Measurements from ENCODE around the gene TRPC4AP.
"Not testable (repeated sequence)": the region's sequence is repeated elsewhere in the genome, so short reads cannot be mapped to it uniquely, and the experiment has no call there.

The TRPC4AP gene

DNA sequence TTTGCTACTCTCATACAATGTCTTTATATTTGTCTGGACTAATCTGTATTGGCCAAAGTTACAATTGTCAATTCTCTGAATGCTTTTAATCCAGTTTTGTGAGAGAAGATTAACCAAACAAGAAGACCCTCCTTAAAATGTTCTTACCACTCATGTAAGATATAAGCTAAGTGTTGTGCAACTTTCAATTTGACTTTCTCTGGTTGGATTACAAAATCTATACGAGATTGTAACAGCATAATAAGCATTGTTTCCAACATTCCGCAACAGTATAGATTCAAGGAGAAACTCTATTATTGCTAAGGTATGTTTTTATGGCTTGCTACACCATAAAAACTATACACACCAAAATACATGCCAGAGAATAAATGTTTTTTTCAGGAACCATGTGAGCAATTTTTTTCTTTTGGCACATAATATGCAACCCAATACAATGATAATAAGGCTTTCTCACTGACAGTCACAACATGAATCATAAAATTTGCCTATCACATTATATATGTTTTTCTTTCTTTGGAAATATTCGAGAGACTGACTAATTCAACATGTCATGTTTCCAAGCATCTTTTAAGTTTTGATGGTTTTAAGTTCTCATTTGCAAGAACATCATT, 12.2 kb upstream of the TRPC4AP start:
- no peak for DNase-seq

DNA sequence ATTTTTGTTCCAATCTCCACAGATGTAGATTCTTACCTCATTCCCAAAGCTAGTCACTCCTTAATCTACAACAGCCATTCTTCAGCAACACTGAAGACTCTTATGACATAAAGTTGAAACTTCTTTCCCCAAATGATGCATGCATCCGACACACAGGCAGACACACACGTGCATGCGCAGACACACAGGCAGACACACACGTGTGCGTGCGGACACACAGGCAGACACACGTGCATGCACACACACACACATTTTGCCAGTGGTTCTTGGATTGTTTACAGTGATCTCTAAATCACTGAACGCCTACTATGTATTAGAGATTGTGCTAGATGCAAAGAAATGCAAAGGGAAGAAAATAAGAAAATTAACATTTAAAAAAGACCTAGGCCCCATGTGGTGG, 9.0 kb upstream of the TRPC4AP start:
- no peak for DNase-seq

DNA sequence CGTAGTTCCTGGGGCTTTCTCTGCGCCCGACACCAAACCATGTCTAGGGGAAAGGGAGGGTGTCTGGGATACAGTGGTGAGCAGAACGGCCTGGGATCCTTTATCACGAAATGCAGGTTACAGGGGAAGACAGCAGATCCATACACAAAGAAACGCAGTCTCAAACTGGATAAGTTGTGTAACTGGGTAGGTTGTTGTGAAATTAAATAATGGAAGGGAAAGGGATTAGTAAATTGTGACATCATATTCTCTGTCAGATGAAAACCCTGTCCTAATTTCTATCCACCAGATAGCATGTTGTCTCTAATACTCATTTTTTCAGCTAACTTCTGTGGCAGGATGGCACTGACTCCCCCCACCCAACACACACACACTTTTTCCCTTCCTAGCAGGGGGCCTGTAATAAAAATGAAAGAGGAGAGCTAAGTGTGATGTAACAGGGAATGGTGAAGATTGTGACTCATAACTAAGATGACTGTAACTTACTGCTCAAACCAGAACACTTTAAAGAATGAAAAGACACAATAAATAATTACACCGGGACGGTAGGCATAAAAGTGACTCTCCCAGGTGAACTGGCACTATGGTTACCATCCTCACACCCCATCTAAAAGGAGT, 769 bp upstream of the TRPC4AP start:
- no peak for DNase-seq

DNA sequence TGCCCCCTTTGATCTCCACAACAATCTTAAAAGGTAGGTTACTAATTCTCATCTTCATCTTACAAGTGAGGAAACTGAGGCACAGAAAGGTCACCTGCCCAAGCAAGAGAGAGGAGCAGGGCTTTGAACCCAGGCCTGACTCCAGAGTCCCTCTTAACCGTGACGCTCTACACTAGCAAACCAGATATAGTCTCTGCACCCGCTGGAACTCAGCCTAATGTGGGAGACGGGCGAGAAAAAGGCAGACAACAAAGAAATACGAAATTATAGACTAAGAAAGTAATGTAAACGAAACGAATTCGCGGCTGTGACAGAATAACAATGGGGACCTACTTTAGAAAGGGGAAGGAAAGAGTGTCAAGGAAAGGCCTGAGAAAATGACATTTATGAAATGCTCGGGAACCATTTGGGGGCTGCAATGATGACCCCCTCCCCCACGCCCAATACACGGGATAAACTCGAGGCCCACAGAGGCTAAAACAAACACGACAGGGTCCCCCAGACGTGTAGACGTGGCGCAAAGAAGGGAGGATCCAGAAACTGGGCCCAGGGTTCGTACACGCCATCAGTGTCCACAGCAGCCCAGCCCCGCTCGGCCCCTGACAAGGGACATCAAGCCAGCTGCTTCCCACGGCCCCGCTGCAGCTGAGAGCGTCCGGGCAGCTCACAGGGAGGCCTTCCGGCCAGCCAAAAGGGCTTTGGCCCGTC, 637 bp downstream of the TRPC4AP start:
- DNase-seq = no peak

DNA sequence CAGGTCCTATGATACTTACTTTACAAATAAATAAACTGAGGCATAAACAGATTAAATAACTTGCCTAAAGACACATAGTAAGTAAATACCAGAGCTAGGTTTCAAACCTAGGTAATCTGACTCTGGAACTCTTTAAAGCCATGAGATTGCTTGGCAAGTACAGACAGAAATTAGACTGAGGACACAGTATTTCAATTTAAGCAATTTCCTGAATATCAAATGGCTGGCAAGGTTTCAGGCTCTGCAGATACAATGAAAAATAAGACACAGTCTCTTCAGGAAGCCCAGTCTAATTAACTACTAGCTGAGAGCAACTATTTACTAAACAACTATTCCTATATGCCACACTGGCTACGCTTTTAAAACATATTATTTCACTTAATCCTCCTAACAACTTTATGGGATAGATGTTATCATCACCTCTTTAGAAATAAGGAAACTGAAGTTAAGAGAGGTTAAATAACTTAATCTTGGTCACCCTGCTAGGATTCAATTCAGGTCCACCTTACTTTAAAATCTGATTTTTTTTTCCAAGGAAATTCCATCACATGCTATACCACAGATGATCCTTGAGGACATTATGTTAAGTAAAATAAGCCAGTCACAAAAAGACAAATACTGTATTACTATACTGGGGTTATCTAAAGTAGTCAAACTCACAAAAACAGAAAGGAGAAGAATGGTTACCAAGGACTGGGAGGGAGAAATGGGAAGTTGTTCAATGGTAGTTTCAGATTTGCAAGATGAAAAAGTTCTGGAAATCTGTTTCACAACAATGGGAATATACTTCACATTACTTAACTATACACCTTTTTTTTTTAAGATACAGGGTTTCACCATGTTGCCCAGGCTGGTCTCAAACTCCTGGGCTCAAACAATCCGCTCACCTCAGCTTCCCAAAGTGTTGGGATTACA, 4.1 kb downstream of the TRPC4AP start:
- no peak for DNase-seq

DNA sequence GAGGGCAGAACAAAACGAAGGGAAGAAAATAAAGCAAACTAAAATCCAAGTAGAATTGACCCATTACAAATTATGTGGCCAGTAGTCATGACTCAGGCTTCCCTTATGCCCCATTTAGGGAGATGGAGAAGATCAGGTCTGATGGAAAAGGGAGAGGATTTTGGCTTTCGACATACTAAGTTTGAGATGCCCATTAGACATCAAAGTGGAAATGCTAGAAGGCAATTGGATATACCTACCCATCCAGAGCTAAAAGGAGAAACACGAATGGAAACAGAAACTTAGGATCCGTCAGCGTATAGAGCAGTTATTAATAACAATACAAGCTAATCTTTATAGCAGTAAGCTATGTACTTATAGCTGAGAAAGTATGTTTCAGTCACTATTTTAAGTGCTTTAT, 4.8 kb downstream of the TRPC4AP start:
- no peak for DNase-seq

DNA sequence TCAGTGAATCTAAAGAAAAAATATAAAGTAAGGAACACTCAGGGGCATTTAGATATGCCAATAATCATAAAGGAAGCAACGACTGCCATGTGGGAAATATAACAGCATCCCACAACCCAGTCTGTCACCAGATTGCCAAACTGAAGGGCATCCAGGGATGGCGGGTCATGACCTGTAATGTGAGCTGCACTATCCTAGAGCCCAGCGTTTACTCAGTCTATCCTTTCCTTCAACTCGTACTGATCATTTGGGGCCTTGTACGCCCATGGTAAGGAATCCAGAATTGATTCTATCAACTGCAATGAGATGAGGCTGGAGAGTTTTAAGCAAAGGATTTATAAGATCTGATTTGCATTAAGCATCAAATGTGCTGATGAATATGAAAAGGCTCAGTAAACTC, 5.3 kb downstream of the TRPC4AP start:
- DNase-seq = no peak

DNA sequence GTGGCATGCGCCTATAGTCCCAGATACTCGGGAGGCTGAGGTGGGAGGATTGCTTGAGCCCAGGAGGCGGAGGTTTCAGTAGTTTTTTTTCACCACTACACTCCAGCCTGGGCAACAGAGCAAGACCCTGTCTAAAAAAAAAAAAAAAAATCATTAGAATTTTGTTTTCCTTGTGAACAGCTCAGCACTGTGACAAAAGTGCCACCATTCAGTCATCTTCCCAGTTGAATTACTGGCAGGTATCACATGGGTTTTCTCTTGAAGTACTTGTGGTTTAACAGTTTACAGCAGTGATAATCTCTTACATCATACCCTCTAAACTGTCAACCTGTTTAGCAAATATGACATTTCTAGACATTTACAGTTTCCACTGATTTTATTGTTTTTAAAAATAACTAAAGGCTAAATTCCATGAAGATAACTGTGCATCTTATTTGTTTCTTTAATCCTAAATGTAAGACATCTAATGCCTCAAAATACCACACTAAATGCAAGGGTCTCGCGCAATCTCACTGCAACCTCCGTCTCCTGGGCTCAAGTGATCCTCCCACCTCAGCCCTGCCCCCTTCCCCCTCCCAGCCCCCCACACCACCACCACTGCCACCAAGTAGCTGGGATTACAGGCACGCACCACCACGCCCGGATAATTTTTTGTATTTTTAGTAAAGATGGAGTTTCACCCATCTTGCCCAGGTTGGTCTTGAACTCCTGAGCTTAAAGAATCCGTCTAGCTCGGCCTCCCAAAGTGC, 7.0 kb downstream of the TRPC4AP start:
- no peak for DNase-seq

DNA sequence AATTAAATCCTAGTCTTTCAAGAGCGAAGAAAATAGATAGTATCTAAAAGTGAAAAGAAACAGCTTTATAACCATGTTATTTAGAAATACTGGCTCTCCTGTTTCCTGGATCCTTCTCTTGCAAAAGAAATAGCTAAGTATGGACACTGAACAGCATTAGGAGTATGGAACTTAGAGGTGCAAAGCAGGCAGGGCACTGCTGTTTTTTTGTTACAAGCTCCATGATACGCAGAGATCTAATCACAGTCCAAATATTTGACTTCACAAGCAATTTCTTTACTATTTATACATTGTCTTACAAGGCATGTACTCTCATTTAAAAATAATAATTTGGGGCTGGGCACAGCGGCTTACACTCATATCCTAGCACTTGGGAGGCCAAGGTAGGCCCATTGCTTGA, 7.6 kb downstream of the TRPC4AP start:
- DNase-seq = no peak

DNA sequence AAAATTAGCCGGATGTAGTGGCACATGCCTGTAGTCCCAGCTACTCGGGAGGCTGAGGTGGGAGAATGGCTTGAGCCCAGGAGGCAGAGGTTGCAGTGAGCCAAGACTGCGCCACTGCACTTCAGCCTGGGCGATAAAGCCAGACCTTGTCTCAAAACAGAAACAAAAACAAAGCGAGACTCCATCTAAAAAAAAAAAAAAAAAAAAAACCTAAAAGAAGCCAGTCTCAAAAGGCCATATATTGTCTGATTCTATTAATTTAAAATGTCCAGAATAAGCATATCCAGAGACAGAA, 12.3 kb downstream of the TRPC4AP start:
- DNase-seq = not testable (repeated sequence)

DNA sequence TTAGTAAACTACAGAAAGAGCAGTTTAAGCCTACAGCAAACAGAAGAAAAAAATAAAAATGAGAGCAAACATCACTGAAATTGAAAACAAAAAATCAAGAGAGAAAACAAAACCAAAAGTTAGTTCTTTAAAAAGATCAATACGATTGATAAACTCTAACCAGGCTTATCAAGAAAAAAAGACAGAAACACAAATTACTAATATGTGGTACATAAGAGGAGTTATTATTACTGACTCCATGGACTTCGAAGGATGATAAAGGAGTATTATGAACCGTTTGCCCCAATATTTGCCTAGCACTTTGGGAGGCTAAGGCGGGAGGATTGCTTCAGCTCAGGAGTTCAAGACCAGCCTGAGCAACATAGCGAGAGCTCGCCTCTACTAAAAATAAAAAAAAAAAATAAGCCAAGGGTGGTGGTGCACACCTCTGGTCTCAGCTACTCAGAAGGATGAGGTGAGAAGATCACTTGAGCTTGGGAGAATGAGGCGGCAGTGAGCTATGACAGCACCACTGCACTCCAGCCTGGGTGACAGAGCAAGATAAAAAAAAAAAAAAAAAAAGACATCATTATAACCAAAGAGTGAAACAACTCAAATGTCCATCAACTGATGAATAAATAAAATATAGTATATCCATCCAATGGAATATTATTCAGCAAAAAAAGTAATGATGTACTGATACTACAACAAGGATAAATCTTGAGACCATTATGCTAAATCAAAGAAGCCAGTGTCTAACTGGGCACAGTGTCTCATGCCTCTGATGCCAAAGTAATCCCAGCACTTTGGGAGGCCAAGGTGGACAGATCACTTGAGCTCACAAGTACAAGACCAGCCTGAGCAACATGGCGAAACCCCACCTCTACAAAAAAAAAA, 12.9 kb downstream of the TRPC4AP start:
- no peak for DNase-seq

DNA sequence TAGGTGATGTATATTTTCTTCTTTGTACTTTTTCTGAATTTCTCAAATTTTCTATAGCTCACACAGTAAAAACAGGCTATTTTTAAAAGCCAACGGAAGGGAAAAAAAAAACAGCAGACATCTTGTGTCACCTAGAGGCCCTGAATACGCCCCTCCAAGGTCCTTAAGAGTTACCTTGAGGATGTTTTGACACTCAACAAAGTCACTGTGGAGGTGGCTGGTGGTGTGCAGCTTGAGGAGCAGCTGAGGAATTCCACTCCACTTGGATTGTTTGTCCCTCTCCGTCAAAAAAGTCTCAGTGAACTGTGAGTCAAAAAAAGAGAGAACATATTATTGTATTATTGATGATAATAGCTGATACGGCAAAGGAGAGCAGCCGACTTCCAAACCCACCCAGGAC, 14.7 kb downstream of the TRPC4AP start:
- DNase-seq = no peak

DNA sequence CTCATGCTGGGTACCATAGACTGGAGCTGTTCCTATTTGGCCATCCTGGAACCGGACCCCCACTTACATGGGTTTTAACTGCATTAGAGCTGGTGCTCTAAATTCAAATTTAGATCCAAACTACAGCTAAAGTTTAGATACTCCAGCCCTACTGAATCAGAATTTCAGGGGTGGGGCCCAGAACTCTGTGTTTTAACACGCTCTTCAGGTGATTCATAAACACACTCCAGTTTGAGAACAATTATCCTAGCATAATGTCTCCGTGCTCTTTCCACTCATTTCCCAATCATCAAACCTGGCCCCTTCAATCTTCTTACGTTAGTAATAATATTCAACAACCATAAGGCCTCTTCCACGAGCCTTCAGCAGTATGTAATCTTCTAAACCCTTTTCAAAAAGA, 15.3 kb downstream of the TRPC4AP start:
- DNase-seq = no peak

DNA sequence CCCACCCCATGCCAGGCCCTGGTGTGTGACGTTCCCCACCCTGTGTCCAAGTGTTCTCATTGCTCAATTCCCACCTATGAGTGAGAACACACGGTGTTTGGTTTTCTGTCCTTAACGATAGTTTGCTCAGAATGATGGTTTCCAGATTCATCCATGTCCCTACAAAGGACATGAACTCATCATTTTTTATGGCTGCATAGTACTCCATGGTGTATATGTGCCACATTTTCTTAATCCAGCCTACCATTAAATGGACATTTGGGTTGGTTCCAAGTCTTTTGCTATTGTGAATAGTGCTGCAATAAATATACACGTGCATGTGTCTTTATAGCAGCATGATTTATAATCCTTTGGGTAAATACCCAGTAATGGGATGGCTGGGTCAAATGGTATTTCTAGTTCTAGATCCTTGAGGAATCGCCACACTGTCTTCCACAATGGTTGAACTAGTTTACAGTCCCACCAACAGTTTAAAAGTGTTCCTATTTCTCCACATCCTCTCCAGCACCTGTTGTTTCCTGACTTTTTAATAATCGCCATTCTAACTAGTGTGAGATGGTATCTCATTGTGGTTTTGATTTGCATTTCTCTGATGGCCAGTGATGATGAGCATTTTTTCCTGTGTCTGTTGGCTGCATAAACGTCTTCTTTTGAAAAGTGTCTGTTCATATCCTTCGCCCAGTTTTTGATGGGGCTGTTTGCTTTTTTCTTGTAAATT, 21.0 kb downstream of the TRPC4AP start:
- not testable (repeated sequence) for DNase-seq

DNA sequence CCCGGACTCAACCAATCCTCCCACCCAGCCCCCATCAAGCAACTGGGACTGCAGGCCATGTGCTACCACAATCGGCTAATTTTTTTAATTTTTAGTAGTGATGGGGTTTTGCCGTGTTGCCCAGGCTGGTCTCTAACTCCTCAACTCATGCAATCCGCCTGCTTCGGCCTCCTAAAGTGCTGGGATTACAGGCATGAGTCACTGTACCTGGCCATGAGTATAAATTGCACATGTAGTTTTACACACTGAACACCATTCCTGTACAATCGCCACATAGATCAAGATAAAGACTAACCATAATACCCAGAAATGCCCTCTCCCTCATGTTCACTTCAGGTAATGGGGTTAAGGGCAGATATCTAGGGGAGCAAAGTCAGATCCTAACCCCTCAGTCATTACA, 26.4 kb downstream of the TRPC4AP start:
- no peak for DNase-seq

DNA sequence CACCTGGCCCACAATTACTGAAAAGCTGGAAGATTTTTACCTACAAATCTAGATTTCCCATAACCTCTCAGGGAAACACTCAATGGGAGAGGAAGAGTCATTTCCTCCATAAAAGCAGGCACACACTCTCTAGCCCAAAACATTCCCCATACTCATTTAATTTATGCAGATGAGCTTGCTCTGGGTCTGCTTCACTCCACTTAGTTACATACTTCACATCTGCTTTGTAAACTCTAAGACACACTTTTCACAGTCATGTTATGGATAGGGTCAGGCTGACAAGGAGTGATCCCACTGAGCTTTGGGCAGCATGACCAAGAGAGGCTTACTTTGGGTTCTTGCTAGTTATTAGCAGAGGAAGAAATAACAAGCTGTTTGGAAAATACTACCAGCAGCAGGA, 27.4 kb downstream of the TRPC4AP start:
- no peak for DNase-seq

DNA sequence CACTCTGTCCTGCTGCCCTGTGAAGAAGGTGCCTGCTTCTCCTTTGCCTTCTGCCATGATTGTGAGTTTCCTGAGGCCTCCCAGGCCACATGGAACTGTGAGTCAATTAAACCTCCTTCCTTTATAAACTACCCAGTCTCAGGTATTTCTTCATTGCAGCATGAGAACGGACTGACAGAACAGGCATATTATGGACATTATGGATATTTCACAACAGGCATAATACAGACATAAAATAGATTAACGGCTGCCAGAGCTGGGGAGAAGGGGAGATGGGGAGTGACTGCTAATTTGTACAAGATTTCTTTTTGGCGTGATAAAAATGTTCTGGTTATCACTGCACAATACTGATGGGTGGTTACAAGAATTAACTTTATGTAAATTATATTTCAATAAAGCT, 29.4 kb downstream of the TRPC4AP start:
- no peak for DNase-seq

DNA sequence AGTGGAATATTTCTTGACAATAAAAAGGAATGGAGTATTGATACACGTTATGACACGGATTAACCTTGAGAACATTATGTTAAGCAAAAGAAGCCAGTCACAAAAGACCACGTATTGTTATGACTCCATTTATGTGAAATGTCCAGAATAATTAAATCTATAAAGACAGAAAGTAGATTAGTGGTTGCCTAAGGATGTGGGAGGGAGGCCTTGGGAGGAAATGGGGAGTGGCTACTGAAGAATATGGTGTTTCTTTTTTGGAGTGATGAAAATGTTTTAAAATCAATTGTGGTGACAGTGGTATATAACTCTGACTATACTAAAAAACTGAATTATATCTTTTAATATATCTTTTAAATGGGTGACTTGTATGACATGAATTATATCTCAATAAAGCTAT, 30.1 kb downstream of the TRPC4AP start:
- DNase-seq = no peak

DNA sequence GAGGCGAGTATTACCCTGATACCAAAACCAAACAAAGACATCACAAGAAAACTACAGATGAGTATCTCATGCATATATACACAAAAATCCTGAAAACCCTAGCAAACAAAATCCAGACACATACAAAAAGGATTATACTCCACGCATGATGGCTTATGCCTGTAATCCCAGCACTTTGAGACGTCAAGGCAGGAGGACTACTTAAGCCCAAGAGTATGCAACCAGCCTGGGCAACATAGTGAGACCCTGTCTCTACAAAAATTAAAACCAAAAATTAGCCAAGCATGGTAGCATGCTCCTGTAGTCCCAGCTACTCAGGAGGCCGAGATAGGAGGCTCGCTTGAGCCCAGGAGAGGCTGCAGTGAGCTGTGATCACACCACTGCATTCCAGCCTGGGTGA, 32.4 kb downstream of the TRPC4AP start:
- DNase-seq = no peak

DNA sequence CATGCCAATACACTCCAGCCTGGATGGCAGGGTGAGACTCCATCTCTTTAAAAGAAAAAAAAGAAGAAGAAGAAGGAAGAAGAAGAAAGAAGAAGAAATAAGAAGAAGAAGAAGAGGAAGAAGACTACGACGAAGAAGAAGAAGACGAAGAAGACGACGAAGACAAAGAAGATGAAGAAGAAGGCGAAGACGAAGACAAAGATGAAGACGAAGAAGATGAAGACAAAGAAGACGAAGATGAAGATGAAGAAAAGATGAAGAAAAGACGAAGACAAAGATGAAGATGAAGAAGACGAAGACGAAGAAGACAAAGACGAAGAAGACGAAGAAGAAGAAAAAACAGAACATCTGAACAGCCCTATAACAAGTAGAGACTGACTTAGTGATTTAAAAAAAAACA, 33.0 kb downstream of the TRPC4AP start:
- no peak for DNase-seq

DNA sequence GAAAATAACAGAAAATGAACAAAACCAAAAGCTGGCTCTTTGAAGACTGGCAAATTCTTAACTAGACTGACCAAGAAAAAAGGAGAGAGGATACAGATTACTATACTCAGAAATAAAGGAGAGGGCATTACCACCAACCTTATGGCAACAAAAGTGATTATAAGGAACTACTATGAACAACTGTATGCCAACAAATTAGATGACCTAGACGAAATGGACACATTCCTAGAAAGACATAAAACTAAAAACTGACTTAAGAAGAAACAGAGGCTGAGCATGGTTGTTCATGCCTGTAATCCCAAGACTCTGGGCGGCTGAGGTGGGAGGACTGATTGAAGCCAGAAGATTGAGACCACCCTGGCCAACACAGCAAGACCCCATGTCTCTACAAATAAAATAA, 33.5 kb downstream of the TRPC4AP start:
- no peak for DNase-seq

All from NCI-H524 treated with DMSO at 0.1 percent for 48 hours (cell line).